HG02938 (cell line): ENCODE results near the gene PRKAG2.
"Not testable (repeated sequence)": the region's sequence is repeated elsewhere in the genome, so short reads cannot be mapped to it uniquely, and the experiment has no call there.

Experiments used
- ATAC-seq: cut with Tn5 transposase; IDR thresholded peaks from one replicate; pipeline ENCODE4 v1.9.1; 2021; ENCODE audit warnings: mild to moderate bottlenecking, moderate library complexity; ENCODE audit not compliant: unreplicated experiment

The PRKAG2 gene

GRCh38 chr7:151754688-151755130 lies 122.2 kb downstream of the PRKAG2 start:
- no peak for ATAC-seq

GRCh38 chr7:151754142-151754590 lies 122.7 kb downstream of the PRKAG2 start:
- ATAC-seq: no peak

DNA sequence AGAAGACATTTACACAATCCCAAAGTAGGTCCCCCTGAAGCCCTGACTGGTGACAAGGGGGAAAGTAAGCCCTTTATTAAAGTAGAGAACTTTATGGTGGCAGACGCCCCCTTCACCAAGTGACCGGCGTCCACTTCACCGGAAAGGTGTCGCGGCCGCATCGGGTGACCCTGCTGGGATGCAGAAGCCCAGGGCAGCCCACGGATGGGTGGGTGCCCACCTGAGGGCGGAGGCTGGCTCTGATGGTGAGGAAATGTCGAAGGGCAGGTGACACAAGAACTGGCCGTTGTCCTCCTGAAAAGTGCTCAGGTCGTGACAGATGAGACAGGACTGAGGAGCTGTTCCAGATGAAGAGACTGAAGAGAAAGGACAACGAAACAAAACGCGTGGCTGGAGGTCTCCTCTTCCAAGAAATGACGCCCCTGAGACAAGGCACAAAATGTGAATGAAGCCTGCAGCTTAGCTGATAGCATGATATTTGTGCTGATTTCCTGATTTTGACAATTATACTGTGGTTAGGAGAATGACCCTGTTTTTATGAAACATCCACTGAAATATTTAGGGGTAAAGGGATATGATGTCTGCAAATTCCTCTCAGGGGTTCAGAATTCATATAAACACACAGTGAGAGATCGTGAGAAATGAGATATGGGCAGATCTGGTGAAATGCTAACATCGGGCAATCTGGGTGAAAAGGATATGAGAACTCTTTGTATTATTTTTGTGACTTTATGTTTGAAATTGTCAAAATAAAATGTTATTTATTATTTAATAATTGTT lies 123.9 kb downstream of the PRKAG2 start:
- no peak for ATAC-seq

GRCh38 chr7:151752037-151752436 lies 124.9 kb downstream of the PRKAG2 start:
- no peak for ATAC-seq

DNA sequence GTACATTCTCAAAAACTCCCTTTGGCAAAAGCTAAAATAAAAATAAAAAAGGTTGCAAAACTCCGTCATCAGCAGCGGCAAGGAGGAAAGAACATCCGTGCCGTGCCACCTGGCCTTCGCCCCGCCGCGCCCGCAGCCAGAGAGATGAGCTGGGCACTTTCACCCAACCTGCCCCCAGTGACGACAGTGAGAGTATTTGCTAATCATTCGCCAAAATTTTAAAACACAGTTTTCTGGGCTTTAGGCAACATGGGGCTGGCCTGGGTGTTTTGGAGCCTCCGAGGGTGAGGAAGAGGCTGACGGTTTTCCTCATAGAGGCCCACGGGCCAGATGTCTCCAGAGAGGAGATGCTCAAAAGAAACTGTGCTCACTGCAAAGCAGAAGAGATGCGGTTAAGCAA lies 128.2 kb downstream of the PRKAG2 start:
- no peak for ATAC-seq

DNA sequence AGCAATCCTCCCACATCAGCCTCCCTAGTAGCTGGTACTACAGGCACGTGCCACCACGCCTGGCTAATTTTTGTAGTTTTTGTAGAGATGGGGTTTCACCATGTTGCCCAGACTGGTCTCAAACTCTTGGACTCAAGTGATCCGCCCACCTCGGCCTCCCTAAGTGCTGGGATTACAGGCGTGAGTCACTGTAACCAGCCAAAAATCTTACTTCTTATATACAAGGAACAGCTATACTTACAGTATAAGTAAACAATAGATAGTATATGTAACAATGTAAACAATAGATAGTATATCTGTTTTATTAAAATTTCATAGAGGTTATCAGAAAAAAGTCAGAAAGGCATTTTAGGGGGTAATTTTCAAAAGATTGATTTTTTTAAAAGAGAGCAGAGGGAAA lies 128.9 kb downstream of the PRKAG2 start:
- not testable (repeated sequence) for ATAC-seq

- no peak for ATAC-seq
These were observed 131.2 kb downstream of the PRKAG2 start for GRCh38 chr7:151745706-151746105.

DNA sequence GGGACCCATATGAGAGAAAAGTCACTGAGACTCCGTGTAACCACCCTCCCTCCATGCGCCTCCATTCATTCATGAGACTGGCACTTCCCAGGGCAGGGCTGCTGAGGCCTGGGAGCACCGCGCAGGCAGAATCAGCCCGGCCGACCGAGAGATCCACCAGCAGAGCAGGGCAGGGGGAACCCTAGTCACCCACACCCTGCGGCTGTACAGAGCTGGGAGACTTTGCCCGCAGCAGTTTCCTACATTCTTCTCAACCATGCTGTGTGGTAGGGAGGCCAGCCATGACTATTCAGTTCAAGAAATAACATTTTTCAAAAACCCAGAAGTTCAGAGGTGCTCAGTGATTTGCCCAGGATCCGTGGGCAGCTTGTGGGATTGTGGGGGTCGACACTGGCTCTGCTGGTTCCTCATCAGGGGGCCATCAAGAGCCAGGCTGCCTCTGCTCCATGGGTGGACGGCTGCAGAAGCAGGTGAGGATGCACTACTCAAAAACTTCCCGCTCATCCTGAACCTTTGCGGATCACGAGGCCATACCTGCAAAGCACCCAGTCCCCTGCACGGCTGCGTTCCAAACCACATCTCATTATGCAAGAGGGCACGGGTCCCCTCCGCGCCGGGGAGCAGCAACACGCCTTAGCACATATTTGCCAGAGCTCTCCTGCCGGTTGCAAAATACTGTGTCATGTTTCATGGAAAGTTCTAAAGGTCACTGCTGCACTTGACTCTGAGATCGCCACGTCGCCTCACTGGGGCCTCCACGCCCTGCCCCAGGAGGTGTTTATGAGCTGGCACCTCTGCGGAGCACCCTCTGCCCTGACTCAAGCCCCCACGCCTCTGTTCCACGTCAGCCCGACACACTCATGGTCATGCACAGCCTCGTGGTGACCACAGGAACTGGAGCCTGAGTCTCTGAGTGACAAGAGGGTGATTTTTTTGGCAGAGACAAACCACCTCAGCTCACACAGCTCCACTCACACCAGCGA lies 132.0 kb downstream of the PRKAG2 start:
- no peak for ATAC-seq

GRCh38 chr7:151744051-151744580 lies 132.8 kb downstream of the PRKAG2 start:
- no peak for ATAC-seq

DNA sequence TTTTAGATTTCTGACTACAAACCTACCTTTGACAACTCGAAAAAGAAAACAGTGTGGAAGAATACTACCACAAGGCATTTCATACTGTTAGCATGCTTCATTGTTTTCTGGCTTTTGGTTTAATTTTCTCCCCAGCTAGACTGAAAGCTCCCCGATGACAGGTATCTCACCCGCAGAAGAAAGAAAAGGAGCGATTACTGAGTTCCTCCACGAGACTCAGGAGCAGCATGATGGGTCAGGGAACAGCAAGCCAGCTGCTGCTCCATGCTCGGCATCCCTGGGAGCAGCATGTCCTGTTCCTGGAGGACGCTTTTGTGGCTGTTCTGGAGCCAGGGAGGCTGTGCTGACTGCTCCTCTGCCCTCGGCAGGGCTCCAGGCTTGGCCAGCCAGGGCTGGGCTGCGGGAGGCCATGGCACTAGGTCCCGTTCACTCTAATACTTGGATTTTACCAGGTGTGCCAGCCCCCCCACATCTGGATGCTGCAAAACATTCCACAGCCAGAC lies 133.4 kb downstream of the PRKAG2 start:
- no peak for ATAC-seq

DNA sequence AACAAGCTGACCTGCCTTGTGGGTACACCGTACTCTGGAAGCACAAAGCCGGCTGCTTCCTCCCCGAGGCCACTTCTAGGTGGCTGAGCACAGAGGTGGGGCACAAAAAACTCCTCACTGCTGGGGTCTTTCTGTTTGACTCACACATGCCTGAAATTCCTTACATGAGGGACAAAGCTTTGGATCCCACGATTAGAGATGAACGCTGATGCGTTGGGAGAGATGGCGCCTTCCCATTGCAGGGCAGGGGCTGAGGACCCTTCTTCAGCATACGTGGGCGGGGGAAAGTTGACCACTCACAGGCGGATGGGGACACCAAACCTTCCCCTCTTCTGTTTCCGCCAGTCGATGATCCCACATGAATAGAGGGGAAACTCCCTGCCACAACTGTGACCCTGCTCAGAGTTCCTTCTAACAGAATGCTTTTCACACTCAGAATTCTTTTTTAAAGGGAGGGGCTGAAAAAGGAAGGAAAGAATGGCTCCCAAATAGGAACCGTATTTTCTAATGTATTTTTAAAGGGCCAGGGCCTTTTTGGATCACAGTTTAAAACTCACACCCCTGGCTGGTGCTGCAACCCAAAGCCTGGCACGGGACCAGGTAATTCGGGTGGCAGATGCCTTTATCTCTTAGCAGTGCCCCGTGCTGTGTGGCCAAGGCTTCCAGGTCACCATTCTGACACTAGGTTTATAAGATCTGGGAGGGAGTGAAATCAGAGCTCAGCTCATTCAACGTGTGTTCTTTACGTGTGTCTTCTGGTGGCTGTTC lies 134.0 kb downstream of the PRKAG2 start:
- ATAC-seq: no peak

- no peak for ATAC-seq
These were observed 135.3 kb downstream of the PRKAG2 start for GRCh38 chr7:151741585-151741984.

DNA sequence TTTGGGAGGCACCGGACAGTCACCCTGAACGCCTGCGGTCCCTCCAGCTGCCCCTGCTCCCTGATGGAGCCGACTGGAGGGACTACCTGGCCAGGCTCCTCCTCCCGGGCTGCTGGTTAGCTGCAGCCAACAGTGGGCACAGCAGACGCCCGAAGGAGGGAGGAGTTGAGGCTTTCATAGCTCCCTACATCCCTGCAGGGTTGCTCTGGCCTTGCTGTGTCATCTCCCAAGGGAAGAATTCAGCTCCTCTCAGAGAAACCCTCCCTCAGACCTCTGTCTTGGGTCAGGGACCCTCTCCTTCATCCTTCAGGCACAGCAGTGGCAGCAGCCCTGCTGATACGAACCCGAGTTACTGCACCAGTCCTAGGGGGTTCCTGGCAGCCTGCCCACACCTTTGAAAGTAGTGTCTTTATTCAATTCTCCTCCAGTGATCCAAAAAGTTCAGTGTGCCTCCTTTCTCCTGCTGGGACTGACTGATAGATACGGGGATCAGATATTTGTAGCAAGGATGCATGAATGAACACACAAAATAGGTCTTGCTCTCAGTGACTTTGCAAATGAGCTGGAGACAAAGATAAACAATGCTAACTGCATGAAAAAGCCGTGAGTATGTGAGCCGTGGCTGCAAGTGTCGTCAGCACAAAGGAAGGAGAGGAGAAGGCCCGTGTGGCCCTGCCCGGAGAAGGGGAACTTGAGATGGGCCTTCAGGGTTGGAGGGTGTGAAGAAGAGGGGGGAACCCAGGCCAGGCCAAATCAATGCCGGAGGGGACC lies 136.6 kb downstream of the PRKAG2 start:
- ATAC-seq: no peak

DNA sequence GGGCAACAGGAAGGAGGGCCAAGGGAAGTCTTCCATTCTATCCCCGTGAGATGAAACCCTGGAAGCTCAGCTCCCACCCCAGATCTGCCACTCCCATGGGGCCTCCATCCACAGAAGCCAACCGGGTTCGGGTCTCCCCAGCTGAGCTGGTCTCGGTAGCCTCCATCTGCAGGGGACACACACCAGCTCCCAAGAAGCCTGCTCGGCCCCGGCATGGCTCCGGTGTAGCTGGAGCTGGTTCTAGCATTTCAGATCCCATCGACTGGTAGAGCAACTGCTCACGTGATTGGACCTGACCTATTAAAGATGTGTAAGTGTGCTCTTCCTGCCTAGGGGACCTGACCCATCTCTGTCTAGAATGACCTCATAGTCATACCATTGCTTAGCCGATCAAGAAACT lies 138.0 kb downstream of the PRKAG2 start:
- ATAC-seq: no peak

DNA sequence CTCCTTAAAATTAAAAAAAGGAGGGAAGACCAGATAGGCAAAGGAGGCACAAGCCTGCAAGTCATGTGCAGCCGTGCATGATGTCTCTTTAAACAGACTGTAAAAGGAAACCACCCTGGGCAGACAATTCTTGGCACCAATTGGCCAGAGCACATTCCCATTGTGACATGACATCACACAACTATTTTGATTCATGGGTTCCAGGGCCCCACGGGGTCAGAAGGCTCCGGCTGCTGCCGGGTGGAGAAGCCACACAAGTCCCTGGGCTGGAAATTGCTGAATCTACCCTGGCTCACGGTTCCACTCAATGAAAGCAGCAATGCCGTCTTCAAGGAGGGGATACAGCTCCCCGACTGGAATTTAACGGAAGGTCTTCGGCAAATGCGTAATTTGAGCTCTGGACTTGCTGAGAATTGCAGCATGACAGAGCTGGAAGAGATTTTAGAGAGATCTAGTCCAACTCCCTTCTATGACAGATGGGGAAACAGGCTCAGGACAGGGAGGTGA lies 140.5 kb downstream of the PRKAG2 start:
- ATAC-seq: no peak

- no peak for ATAC-seq
These were observed 141.0 kb downstream of the PRKAG2 start for GRCh38 chr7:151735851-151736402.

DNA sequence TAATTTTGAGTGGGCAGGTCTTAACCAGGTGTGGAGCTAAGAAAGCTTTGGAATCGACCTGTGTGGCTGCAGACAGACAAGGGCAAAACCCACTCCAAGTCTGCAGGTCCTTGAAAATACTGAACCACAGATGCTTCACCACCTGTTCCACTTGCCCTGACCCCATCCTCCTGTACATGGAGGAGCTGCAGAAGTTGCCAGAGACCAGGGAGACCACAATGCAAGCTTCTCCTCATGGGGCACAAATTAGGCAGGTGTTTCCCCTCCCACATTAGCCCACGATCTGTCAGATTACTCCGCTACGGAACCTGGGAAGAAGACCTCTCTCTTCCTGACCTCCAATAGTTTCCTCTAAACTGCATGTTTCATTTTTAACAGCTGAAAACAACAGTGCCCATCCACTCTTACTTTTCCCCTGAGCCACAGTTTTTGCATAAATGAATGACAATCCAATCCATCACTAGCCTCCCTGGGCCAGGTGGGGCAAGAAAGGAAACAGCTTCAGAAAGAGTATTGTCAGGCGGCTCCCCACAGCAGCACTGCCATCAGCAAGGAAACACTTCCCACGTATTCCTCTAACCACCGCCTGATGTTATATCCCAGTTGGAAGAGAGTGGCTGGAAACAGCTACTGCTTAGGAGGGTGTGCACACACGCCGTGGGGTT lies 141.6 kb downstream of the PRKAG2 start:
- ATAC-seq: no peak

DNA sequence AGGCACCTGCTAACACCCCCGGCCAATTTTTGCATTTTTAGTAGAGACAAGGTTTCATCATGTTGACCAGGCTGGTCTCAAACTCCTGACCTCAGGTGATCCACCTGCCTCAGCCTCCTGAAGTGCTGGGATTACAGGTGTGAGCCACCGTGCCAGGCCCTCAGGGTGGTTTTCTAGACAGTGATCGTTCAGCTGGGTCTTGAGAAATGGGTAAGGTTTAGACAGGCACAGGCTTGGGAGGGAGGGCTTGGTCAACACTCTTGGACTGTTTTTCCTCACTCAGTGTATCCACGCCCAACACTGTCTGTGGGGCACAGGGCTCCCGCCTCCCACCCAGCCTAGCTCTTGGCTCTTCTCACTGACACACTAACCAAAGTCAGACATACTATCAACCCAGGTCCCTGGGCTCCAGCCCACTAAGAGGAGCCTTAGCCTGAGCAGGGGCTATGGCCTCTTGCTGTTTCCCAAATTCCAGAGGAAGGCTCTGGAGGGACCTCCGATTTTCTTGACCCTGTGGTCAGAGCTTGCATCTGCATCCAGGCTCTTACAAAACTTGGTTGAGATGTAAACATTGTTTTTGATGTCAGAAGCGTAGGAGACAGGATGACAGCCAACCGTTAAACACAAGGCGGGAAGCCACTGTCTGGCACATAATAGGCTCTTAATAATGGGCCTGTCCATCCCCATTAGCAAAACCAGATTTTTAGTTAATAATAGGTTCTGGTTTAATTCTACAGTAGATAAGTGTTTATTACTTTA lies 143.9 kb downstream of the PRKAG2 start:
- no peak for ATAC-seq
